ENCODE data around the gene KIF1B.
"Not testable (repeated sequence)": the region's sequence is repeated elsewhere in the genome, so short reads cannot be mapped to it uniquely, and the experiment has no call there.

Gene KIF1B

DNA sequence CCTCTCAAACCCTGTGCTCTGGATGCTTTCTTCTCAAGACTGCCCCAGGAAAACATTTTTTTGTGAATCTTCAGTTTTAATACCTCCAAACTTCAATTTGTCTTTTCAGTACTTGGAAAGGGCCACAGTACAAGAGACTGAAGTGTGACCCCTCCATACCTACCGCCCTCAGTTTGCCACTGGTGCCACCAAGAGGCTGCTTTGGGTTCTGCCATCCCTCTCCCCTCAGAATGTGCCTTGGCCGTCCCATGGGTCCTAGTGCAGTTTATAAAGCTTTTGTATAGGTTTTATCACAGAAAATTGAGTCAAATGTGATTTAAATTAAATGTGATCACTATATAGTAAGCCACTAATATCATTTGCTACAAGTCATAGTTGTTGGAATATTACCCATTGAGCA, 127.7 kb downstream of the KIF1B start:
- no peaks in the 10 kb centered on the region for H3K9me3 Mint-ChIP-seq
- no peaks in the 10 kb centered on the region for H3K4me1 Mint-ChIP-seq (ENCODE audit: low read depth)
- no peak overlapping the region for H3K27ac Mint-ChIP-seq
- H3K27me3 Mint-ChIP-seq: no peaks in the 10 kb centered on the region
- peak; percentile 52 for DNase-seq
- peaks cover 63% of the 10 kb centered on the region for H3K36me3 Mint-ChIP-seq (ENCODE audit: low read depth)
- no peak overlapping the region for H3K4me3 Mint-ChIP-seq

DNA sequence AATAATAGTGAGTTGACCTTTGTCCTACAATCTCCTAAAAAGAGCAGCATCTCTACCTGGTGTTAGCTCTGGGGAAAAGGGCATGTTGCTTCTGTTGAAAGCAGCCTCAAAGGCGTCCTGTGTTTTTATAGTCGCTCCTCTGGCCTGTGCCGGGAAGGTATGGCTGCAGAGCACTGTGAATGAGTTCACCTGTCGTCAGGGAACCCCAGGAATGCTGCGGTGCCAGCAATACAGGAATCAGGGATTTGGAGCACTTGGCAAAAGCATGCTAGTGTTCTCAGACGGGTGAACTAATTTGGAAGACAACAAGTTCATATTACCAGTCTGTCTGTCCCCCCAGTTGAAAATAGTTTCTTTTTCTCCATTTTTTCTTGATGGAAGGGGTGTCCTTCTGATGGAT, 128.2 kb downstream of the KIF1B start:
- Mint-ChIP-seq H3K27me3 (no peaks in the 10 kb centered on the region), H3K4me3 (no peak overlapping the region), H3K27ac (no peak overlapping the region), H3K4me1 (ENCODE audit: low read depth) (no peaks in the 10 kb centered on the region), H3K9me3 (no peaks in the 10 kb centered on the region), H3K36me3 (ENCODE audit: low read depth) (peaks cover 66% of the 10 kb centered on the region)
- DNase-seq: no peak

DNA sequence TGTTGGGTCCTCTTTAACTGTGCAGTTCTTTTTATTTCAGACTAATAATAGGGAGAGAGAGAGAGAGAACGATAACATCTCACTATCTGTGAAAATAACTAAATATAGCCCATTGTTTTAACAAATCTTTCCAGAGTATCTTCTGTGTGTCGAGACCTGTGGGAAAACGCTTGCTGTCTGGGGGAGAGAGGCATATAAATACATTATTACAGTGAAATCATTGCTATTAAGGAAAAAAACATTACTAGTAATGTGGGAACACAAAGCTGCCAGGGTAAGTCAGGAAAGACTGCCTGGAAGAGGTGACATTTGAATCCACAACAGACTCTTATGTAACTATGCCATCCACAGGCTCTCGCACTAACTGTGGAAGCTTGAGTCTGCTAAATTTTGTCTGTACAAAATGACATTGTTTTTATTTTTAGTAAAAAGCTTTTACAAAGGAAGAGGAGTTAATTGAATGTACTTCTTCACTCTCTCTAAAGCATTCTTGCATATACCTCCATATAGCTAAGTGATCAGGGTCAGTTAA, 128.7 kb downstream of the KIF1B start:
- no peak overlapping the region for H3K4me3 Mint-ChIP-seq
- no peak for DNase-seq
- no peaks in the 10 kb centered on the region for H3K9me3 Mint-ChIP-seq
- H3K36me3 Mint-ChIP-seq (ENCODE audit: low read depth): peaks cover 70% of the 10 kb centered on the region
- no peaks in the 10 kb centered on the region for H3K4me1 Mint-ChIP-seq (ENCODE audit: low read depth)
- H3K27ac Mint-ChIP-seq: no peak overlapping the region
- H3K27me3 Mint-ChIP-seq: no peaks in the 10 kb centered on the region

DNA sequence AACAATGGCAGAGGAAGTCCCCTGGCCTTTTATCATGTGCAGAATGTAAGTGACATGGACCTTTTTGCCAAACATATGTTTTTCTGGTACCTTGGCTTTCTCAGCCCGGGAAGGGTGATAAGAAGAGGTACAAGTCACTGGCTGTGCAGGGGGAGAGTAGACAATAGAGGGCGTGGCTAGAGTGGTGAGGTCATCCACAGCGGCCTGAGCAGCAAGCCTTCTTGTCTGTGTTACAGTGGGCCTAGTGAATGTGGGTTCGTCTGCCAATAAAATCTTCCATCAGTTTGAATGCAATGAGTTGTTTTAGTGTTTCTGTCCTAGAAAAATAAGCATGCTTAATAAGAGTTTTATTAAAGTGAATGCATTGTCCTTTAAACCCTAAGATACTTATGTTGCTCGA, 129.4 kb downstream of the KIF1B start:
- DNase-seq: no peak
- no peaks in the 10 kb centered on the region for H3K4me1 Mint-ChIP-seq (ENCODE audit: low read depth)

DNA sequence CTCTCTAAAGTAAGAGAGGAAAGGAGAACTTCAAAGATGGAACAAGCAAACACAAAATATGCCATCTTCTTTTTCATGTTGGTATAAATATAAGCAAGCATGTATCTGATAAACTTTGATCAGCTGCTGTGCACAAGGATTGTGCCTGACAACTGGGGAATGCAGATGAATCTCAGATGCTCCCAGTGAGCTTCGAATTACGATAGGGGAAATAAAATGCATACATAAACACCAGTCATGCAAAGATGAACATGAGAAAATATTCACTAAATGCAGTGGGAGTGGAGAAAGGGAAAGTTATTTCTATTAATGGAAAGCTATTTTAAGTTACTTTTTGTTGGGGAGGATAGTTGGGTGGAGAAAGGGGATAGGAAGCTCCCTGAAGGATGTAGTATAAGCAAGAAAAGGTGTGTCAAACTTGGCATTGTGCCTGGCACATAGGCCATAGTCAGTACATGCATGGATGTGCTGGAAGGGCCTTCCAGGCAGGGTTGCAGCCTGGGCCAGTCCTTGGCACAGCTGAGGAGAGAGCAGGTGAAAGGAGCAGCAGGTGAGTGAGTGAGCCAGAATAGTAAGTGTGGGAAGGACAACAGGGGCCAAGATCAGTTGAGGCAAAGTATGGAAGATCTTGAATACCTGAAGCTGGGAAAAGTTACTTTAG, 130.7 kb downstream of the KIF1B start:
- Mint-ChIP-seq H3K27me3 (no peaks in the 10 kb centered on the region), H3K27ac (no peak overlapping the region), H3K4me1 (ENCODE audit: low read depth) (no peaks in the 10 kb centered on the region), H3K36me3 (ENCODE audit: low read depth) (peaks cover 60% of the 10 kb centered on the region), H3K4me3 (no peak overlapping the region), H3K9me3 (no peaks in the 10 kb centered on the region)
- DNase-seq: no peak

More for the DNA sequence above, 129.4 kb downstream of the KIF1B start:
- Mint-ChIP-seq H3K36me3 (ENCODE audit: low read depth) (peaks cover 66% of the 10 kb centered on the region), H3K9me3 (no peaks in the 10 kb centered on the region), H3K4me3 (no peak overlapping the region), H3K27ac (no peak overlapping the region), H3K27me3 (no peaks in the 10 kb centered on the region)

DNA sequence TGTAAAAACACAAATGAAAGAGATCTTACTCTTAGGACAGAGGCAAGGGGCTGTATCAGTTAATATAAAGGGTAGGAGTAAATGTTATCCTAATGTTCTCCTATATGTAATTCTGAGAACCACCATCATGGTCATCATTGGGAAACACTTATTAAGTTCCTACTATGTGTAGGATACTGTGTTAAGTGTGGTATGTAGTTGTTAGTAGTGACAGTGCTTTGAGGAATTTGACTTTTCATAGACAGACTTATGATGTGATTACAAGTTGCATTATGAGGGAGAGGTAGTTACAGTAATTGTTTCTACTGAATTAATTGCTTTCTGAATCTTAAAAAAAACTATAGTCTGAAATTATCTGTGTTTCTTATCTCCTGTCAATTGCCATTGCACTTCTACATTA, 136.7 kb downstream of the KIF1B start:
- no peak for DNase-seq
- Mint-ChIP-seq H3K36me3 (ENCODE audit: low read depth) (peaks cover 48% of the 10 kb centered on the region), H3K9me3 (no peaks in the 10 kb centered on the region), H3K27ac (no peak overlapping the region), H3K27me3 (no peaks in the 10 kb centered on the region), H3K4me1 (ENCODE audit: low read depth) (peaks cover 4% of the 10 kb centered on the region), H3K4me3 (no peak overlapping the region)

DNA sequence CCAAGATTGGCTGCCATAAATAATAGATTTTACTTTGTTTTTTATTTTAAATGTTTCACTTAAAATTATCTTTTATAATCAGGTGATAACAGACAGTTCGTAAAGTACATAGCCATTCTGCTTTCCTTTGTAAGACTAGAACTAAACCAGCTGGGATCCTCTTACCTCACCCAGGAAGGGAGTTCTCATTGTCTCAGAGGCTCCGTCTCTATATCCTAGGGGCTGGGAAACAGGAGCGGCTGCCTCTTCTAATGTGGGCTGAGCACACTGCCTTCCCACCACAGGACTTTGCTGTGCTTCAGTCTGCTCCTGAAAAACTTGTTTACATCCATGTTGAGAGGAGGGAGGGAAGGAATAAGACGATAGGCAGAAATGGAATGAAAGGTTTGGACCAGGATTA, 142.9 kb downstream of the KIF1B start:
- Mint-ChIP-seq H3K27ac (no peak overlapping the region), H3K36me3 (ENCODE audit: low read depth) (peaks cover 21% of the 10 kb centered on the region), H3K27me3 (no peaks in the 10 kb centered on the region), H3K4me1 (ENCODE audit: low read depth) (no peaks in the 10 kb centered on the region), H3K9me3 (no peaks in the 10 kb centered on the region), H3K4me3 (no peak overlapping the region)
- DNase-seq: no peak

DNA sequence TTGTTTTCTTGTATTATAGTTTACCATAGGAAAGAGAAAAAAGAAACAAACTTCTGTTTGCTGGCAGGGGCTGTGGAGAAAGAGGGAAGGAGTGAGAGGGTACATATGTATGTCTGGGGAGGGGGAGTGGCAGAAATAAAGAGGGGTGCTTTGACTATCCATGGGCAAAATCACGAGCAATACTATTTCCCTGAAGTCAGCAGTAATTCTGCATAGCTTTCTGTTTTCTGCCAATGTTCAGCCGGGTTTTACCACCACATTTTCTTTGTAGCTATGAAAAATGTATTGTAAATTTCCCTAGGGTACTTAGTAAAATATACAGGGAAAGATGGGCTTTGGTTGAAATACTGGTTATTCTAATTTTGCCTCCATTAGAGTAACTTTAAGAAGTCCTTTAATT, 143.3 kb downstream of the KIF1B start:
- peaks cover 17% of the 10 kb centered on the region for H3K36me3 Mint-ChIP-seq (ENCODE audit: low read depth)
- no peak overlapping the region for H3K27ac Mint-ChIP-seq
- H3K4me3 Mint-ChIP-seq: no peak overlapping the region
- no peaks in the 10 kb centered on the region for H3K27me3 Mint-ChIP-seq
- no peak for DNase-seq
- H3K9me3 Mint-ChIP-seq: no peaks in the 10 kb centered on the region
- H3K4me1 Mint-ChIP-seq (ENCODE audit: low read depth): no peaks in the 10 kb centered on the region

DNA sequence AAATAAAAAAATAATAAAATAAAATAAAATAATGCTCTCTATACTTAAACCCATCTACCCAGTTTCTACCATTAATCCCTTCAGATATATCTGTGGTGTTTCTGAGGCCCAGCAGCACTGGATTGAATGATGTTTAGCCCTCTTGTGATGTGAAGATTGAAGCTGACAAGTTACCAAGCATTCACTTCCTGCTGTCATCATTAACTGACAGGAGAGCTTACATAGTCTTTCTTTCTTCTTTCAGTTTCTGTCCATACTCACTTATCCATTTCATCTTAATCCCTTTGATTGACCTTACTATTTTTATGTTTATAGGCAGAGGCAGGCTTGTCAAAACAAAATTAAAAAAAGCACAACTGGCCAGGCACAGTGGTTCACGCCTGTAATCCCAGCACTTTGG, 149.7 kb downstream of the KIF1B start:
- H3K27ac Mint-ChIP-seq: peak overlapping the region; percentile 13
- no peak for DNase-seq
- no peaks in the 10 kb centered on the region for H3K27me3 Mint-ChIP-seq
- no peak overlapping the region for H3K4me3 Mint-ChIP-seq
- no peaks in the 10 kb centered on the region for H3K4me1 Mint-ChIP-seq (ENCODE audit: low read depth)
- peaks cover 14% of the 10 kb centered on the region for H3K36me3 Mint-ChIP-seq (ENCODE audit: low read depth)
- no peaks in the 10 kb centered on the region for H3K9me3 Mint-ChIP-seq

DNA sequence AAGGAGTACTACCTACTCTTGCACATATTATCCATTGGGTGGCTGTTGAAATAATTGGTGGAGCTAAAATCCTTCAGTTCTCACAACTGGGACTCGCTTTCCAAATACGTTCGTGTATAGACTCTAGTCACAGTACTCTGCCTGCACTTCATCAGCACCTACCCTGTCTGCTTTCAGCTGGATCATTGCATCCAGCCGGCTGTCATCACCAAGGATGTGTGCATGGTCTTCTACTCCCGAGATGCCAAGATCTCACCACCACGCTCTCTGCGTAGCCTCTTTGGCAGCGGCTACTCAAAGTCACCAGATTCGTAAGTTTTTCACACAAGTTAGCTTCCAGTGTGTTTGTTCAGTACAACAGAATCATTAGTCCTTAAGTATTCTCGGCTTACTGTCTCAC, 151.1 kb downstream of the KIF1B start:
- H3K4me3 Mint-ChIP-seq: no peak overlapping the region
- no peaks in the 10 kb centered on the region for H3K9me3 Mint-ChIP-seq
- H3K27ac Mint-ChIP-seq: no peak overlapping the region
- no peaks in the 10 kb centered on the region for H3K27me3 Mint-ChIP-seq
- no peaks in the 10 kb centered on the region for H3K4me1 Mint-ChIP-seq (ENCODE audit: low read depth)
- H3K36me3 Mint-ChIP-seq (ENCODE audit: low read depth): peaks cover 26% of the 10 kb centered on the region
- no peak for DNase-seq

DNA sequence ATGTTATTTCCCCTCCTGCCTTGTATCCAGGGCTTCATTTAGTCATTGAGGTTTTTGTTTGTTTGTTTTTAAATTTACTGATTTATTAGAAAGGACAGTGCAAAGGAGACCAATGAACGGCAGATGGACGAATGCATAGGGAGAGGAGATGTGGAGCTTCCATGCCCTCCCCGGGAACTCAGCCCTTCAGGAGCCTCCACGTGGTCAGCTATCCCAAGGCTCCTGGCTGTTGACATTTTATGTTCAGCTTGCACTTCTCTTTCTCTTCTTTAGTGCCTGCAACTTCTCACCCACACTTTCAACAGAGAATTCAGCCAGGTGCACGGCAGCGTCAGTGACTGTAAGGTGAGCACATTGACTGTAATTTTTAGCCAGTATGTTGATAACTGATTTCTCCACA, 157.8 kb downstream of the KIF1B start:
- Mint-ChIP-seq H3K4me1 (ENCODE audit: low read depth) (no peaks in the 10 kb centered on the region), H3K9me3 (no peaks in the 10 kb centered on the region), H3K4me3 (no peak overlapping the region), H3K36me3 (ENCODE audit: low read depth) (peaks cover 37% of the 10 kb centered on the region), H3K27me3 (no peaks in the 10 kb centered on the region), H3K27ac (no peak overlapping the region)
- DNase-seq: no peak

DNA sequence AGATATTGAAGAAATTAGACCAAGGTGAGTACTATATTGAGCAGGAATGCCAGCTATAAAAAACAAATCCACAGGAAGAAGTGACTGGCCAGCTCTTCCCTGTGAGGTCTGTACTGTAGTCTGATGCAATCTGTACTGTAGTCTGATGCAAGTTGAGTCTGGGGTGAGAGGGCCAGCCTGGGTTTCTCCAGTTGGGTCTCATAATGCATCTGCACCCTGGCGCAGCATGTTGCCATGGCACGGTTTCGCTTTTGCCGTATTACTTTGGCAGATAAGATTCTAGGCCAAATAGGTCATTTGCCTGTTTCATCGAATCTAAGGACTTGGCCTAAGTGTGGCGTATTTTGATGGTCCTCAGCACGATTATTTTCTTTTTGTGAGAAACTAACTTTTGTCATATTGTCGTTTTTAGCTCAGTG, 164.1 kb downstream of the KIF1B start:
- peaks cover 43% of the 10 kb centered on the region for H3K36me3 Mint-ChIP-seq (ENCODE audit: low read depth)

DNA sequence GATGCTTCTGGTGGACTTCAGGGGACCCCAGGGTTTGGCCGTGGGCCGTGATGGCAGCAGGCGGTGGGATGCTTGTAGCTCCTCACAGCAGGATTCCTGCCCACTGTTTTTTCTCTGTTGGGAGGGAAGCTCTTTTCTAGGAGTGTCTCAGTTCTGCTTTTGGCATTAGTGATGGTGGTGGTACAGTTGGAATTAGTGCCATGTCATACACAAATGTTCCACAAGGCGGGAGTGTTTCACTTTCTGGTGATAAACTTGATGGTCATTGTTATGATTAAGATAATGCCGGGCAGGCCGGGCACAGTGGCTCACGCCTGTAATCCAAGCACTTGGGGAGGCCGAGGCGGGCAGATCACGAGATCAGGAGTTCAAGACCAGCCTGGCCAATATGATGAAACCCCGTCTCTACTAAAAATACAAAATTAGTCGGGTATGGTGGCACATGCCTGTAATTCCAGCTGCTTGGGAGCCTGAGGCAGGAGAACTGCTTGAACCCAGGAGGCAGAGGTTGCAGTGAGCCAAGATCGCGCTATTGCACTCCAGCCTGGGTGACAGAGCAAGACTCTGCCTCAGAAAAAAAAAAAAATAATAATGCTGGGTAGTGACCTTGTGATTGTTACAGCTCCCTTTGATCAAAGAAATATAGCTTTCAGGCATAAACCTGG, 167.1 kb downstream of the KIF1B start:
- DNase-seq; H3K27ac Mint-ChIP-seq; H3K4me3 Mint-ChIP-seq; H3K4me1 Mint-ChIP-seq (ENCODE audit: low read depth); H3K27me3 Mint-ChIP-seq; H3K9me3 Mint-ChIP-seq: not testable (repeated sequence)
- H3K36me3 Mint-ChIP-seq (ENCODE audit: low read depth): peaks cover 33% of the 10 kb centered on the region

More for the DNA sequence above, 164.1 kb downstream of the KIF1B start:
- Mint-ChIP-seq H3K4me1 (ENCODE audit: low read depth) (no peaks in the 10 kb centered on the region), H3K4me3 (no peak overlapping the region), H3K9me3 (no peaks in the 10 kb centered on the region), H3K27ac (no peak overlapping the region), H3K27me3 (no peaks in the 10 kb centered on the region)
- DNase-seq: no peak

DNA sequence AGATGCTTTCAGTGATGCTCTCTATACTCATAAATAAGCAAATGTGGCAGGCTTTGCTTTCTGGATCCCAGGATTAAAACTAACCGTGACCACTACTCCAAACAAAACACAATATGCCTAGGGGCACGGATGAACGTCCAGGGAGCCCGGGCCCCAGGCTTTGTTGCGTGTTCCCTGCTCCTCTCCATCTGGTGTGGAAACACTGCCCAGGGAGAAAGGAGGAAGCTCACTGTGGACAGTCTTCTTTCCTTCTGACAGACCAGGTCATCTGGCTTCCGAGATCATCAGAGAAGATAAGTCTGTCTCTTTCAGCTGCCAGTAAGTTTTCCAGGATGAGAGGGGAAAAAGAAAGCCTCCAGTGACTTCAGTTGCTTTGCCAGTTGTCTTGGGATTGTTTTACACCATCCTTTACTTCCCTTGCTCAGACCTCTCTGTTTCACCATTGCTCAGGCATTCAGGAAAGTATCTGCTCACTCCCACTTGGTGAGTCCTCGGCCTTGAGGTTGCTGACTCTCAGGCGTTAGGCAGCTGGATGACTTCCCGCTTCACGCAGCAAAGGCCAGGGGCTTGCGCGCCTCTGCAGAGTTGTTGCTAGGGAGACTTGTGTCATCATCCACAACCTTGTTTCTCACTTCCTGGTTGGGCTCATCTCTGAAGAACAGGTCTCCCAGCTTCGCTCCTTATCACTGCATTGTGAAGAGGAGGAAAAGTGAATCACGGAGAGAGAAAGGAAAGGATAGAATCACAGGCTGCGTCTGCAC, 167.9 kb downstream of the KIF1B start:
- Mint-ChIP-seq H3K27me3 (no peaks in the 10 kb centered on the region), H3K27ac (peak overlapping the region; percentile 24), H3K9me3 (no peaks in the 10 kb centered on the region), H3K36me3 (ENCODE audit: low read depth) (peaks cover 33% of the 10 kb centered on the region), H3K4me1 (ENCODE audit: low read depth) (no peaks in the 10 kb centered on the region), H3K4me3 (no peak overlapping the region)
- no peak for DNase-seq

DNA sequence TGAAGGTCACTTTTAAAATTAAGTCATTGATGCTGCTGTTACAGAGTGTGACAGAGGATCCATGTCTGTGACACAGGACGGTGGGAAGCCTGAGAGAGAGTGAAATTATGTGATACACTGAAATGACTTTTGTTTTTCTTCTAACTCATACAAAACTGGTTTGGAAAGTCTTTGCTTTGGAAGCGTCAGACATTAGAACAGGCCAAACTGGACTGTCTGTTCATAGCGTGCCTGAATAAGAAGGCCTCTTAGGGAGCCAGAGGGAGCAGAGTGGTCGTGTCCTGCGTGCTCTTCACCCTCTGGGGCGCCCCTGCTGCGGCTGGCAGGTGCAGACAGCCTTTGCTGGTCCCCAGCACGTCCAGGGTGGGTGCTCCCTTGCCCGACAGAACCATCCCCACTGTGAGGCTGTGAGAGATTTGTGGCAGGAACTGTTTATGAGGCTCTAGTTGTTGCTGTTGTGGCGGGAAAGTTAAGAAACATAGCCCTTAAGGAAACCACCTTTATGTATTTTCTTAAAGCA, 168.8 kb downstream of the KIF1B start:
- no peak overlapping the region for H3K4me3 Mint-ChIP-seq
- H3K27me3 Mint-ChIP-seq: no peaks in the 10 kb centered on the region
- no peaks in the 10 kb centered on the region for H3K4me1 Mint-ChIP-seq (ENCODE audit: low read depth)
- H3K9me3 Mint-ChIP-seq: no peaks in the 10 kb centered on the region
- peaks cover 28% of the 10 kb centered on the region for H3K36me3 Mint-ChIP-seq (ENCODE audit: low read depth)
- no peak for DNase-seq
- no peak overlapping the region for H3K27ac Mint-ChIP-seq

Data from activated T-cell treated with anti-CD3 and anti-CD28 coated beads, Interleukin-2, amount 50 U/mL, for 24 hours (primary cell).